Thymus (tissue), 14 donors: ENCODE data around the gene TAF11L14. TPM values are rescaled to one million over a fixed set of nuclear protein-coding genes. Genes with fewer than 3 reads are reported as not detected.
"Not testable (repeated sequence)": the region's sequence is repeated elsewhere in the genome, so short reads cannot be mapped to it uniquely, and the experiment has no call there.

Experiments
- DNase-seq, 9 donors: peaks; one replicate each; pipeline ENCODE4 v3.0.0-alpha.2; 2013; ENCODE audit warnings: low spot score in 9 of 9, low read depth in 6 of 9, missing footprints in 1 of 9
- H3K27ac ChIP-seq, 2 donors: one replicate each; pipeline ENCODE4 v1.5.1; 2013; ENCODE audit warnings: control low read depth in 1 of 2, low read depth in 1 of 2, low read length in 1 of 2, mild to moderate bottlenecking in 1 of 2, moderate library complexity in 1 of 2
- H3K27me3 ChIP-seq, 2 donors: one replicate each; pipeline ENCODE4 v1.5.1; 2013; ENCODE audit warnings: low read length in 1 of 2; ENCODE audit not compliant: control insufficient read depth in 2 of 2, insufficient read depth in 1 of 2
- H3K36me3 ChIP-seq, 2 donors: one replicate each; pipeline ENCODE4 v1.5.1; 2013; ENCODE audit warnings: low read length in 1 of 2, mild to moderate bottlenecking in 1 of 2, moderate library complexity in 1 of 2; ENCODE audit not compliant: control insufficient read depth in 2 of 2, insufficient read depth in 2 of 2
- H3K4me1 ChIP-seq, 2 donors: one replicate each; pipeline ENCODE4 v1.5.1; 2013; ENCODE audit warnings: low read length in 2 of 2; ENCODE audit not compliant: control insufficient read depth in 2 of 2, insufficient read depth in 2 of 2
- H3K4me3 ChIP-seq, 2 donors: one replicate each; pipeline ENCODE4 v1.5.1; 2013; ENCODE audit warnings: low read length in 2 of 2, control low read depth in 1 of 2, mild to moderate bottlenecking in 1 of 2
- H3K9me3 ChIP-seq, 2 donors: one replicate each; pipeline ENCODE4 v1.5.1; 2013; ENCODE audit warnings: low read length in 1 of 2, mild to moderate bottlenecking in 1 of 2; ENCODE audit not compliant: control insufficient read depth in 2 of 2, insufficient read depth in 1 of 2
- WGBS: extraction: QIAGEN DNeasy Blood & Tissue Kit; methylation state at CpG from one replicate; pipeline ENCODE4 v1.1.7; 2013; 5-methylcytosine and 5-hydroxymethylcytosine counted together
- long read RNA-seq, 10 donors: transcript quantifications; one replicate each; lab custom pipeline, GENCODE V29; 2026
- polyA plus RNA-seq: library from polyadenylated mRNA; stranded (reverse); fragments of 200-250 nt; gene quantifications from one replicate; pipeline ENCODE4 v1.2.3, GENCODE V29; 2013
- total RNA-seq: library from RNA; stranded (reverse); fragments of 120-200 nt; gene quantifications from one replicate; pipeline ENCODE4 v1.2.4, GENCODE V29; 2013
- donor health status: healthy.

TAF11L14 gene
- not detected for total RNA-seq
- 0.14 TPM for polyA plus RNA-seq
- long read RNA-seq, donor 1: 0 reads
- long read RNA-seq, donor 2: 0 reads
- long read RNA-seq, donor 3: 0 reads
- long read RNA-seq, donor 4: 0 reads
- long read RNA-seq, donor 5: 0 reads
- long read RNA-seq, donor 6: 0 reads
- long read RNA-seq, donor 7: 0 reads
- long read RNA-seq, donor 8: 0 reads
- long read RNA-seq, donor 9: 0 reads
- long read RNA-seq, donor 10: 0 reads

DNA sequence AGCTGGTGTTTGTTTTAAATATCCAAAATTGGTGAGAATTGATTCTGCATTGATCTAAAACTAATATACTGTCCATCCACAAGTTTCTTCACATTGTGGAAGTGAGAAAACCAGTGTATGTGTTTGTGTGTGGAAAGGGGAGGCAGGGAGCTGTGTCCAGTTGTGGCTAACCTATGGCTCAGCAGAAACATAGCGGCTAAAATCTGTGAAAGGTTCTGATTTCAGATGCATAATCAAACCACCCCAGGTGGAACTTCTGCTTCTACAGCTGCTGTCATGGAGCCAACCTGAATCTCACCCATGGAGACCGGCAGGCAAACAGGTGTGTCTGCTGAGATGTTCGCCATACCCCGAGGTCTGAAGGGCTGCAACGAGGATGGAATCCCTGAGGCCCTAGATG lies at the start of gene TAF11L14:
TAF11L14 (plus strand) TSS at position 301 of the 400 bp plus-strand sequence.
- Histone ChIP-seq H3K9me3 (no peaks in the 10 kb centered on the region), H3K27me3 (no peaks in the 10 kb centered on the region), H3K27ac (no peak within 1 kb of the TSS), H3K36me3 (no peaks in the 10 kb centered on the region), H3K4me1 (no peaks in the 10 kb centered on the region), H3K4me3 (no peak within 1 kb of the TSS)
- DNase-seq: no peak
- 94% methylated on average over 5 of the region's 5 CpGs for WGBS

DNA sequence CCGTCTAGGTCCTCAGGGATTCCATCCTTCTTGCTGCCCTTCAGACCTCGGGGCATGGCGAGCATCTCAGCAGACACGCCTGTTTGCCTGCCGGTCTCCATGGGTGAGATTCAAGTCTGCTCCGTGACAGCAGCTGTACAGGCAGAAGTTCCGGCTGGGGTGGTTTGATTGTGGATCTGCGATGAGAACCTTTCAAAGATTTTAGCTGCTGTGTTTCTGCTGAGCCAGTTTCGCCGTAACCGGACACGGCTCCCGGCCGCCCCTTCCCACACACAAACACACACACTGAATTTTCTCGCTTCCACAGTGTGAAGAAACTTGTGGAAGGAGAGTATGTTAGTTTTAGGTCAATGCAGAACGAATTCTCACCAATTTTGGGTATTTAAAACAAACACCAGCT lies 48.6 kb upstream of the TAF11L14 start, which contains the start of gene TAF11L7:
TAF11L7 (minus strand) TSS at position 101 of the 400 bp plus-strand sequence.
- H3K27ac ChIP-seq, H3K27me3 ChIP-seq, H3K36me3 ChIP-seq, DNase-seq, H3K4me1 ChIP-seq, H3K9me3 ChIP-seq, H3K4me3 ChIP-seq: not testable (repeated sequence)
- no CpG with 5 or more reads among the region's 16 CpGs for WGBS

DNA sequence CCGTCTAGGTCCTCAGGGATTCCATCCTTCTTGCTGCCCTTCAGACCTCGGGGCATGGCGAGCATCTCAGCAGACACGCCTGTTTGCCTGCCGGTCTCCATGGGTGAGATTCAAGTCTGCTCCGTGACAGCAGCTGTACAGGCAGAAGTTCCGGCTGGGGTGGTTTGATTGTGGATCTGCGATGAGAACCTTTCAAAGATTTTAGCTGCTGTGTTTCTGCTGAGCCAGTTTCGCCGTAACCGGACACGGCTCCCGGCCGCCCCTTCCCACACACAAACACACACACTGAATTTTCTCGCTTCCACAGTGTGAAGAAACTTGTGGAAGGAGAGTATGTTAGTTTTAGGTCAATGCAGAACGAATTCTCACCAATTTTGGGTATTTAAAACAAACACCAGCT lies 43.4 kb upstream of the TAF11L14 start, which contains the start of gene TAF11L8:
TAF11L8 (minus strand) TSS at position 101 of the 400 bp plus-strand sequence.
- H3K27me3 ChIP-seq, H3K36me3 ChIP-seq, DNase-seq, H3K27ac ChIP-seq, H3K4me3 ChIP-seq, H3K4me1 ChIP-seq, H3K9me3 ChIP-seq: not testable (repeated sequence)
- no CpG with 5 or more reads among the region's 16 CpGs for WGBS

DNA sequence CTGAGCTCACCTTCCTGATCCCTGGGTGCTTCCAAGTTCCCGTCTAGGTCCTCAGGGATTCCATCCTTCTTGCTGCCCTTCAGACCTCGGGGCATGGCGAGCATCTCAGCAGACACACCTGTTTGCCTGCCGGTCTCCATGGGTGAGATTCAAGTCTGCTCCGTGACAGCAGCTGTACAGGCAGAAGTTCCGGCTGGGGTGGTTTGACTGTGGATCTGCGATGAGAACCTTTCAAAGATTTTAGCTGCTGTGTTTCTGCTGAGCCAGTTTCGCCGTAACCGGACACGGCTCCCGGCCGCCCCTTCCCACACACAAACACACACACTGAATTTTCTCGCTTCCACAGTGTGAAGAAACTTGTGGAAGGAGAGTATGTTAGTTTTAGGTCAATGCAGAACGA lies 40.0 kb upstream of the TAF11L14 start, which contains the start of gene TAF11L9:
TAF11L9 (minus strand) TSS at position 140 of the 400 bp plus-strand sequence.
- H3K4me3 ChIP-seq, H3K36me3 ChIP-seq, DNase-seq, H3K4me1 ChIP-seq, H3K27ac ChIP-seq, H3K27me3 ChIP-seq, H3K9me3 ChIP-seq: not testable (repeated sequence)
- 97% methylated on average over 9 of the region's 15 CpGs for WGBS

DNA sequence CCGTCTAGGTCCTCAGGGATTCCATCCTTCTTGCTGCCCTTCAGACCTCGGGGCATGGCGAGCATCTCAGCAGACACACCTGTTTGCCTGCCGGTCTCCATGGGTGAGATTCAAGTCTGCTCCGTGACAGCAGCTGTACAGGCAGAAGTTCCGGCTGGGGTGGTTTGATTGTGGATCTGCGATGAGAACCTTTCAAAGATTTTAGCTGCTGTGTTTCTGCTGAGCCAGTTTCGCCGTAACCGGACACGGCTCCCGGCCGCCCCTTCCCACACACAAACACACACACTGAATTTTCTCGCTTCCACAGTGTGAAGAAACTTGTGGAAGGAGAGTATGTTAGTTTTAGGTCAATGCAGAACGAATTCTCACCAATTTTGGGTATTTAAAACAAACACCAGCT lies 36.5 kb upstream of the TAF11L14 start, which contains the start of gene TAF11L10:
TAF11L10 (minus strand) TSS at position 101 of the 400 bp plus-strand sequence.
- H3K27me3 ChIP-seq, DNase-seq, H3K4me1 ChIP-seq, H3K27ac ChIP-seq, H3K9me3 ChIP-seq, H3K36me3 ChIP-seq, H3K4me3 ChIP-seq: not testable (repeated sequence)
- no CpG with 5 or more reads among the region's 15 CpGs for WGBS

DNA sequence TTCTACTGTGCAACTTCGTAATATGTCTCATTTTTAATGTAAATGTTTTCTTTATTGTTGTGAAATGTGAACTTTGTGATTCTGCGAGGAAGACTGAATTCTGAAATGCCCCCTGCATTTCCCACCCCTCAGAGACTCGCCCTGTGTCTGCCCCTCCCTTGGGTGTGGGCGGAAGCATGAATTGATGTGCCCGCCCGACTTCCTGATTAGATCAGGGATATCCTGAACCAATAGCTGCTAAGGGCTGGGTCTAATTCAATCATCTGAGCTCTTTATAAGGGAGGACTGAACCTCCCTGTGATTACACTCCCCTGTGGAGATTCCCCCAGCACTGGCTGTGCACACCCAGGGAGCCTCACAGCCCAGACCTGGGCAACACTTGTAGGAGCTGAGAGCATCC lies 30.4 kb upstream of the TAF11L14 start, which contains the start of gene TAF11L11:
TAF11L11 (plus strand) TSS at position 304 of the 400 bp plus-strand sequence.
- H3K4me3 ChIP-seq, H3K27me3 ChIP-seq, H3K9me3 ChIP-seq, DNase-seq, H3K4me1 ChIP-seq, H3K36me3 ChIP-seq, H3K27ac ChIP-seq: not testable (repeated sequence)
- WGBS: 89% methylated on average over 6 of the region's 6 CpGs

DNA sequence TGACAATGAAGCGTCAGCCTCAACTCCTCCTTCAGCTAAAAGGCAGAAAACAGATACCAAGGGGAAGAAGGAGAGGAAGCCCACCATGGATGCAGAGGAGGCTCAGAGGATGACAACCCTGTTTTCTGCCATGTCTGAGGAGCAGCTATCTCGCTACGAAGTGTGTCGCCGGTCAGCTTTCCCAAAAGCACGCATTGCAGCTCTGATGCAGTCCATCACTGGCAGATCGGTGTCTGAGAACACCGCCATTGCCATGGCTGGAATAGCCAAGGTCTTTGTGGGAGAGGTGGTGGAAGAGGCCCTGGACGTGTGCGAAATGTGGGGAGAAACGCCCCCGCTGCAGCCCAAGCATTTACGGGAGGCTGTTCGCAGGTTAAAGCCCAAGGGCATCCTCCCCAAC lies 29.3 kb upstream of the TAF11L14 start:
- Histone ChIP-seq H3K36me3 (no peaks in the 10 kb centered on the region), H3K9me3 (peaks cover 3 to 10% of the 10 kb centered on the region in 2 donors), H3K27ac (no peak overlapping the region), H3K4me1 (no peaks in the 10 kb centered on the region), H3K4me3 (no peak overlapping the region), H3K27me3 (no peaks in the 10 kb centered on the region)
- 97% methylated on average over 14 of the region's 14 CpGs for WGBS
- DNase-seq: no peak

DNA sequence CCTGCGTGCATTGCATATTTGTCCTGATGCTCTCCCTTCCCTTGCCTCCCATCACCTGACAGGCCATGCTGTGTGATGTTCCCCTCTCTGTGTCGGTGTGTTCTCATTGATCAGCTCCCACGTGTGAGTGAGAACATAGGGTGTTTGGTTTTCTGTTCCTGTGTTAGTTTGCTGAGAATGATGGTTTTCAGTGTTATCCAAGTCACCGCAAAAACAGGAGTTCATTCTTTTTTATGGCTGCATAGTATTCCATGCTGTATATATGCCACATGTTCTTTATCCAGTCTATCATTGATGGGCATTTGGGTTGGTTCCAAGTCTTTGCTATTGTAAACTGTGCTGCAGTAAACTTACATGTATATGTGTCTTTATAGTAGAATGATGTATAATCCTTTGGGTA lies 26.8 kb upstream of the TAF11L14 start:
- H3K4me3 ChIP-seq, H3K9me3 ChIP-seq, H3K27me3 ChIP-seq, H3K27ac ChIP-seq, H3K4me1 ChIP-seq, DNase-seq, H3K36me3 ChIP-seq: not testable (repeated sequence)
- 95% methylated on average over 4 of the region's 4 CpGs for WGBS

DNA sequence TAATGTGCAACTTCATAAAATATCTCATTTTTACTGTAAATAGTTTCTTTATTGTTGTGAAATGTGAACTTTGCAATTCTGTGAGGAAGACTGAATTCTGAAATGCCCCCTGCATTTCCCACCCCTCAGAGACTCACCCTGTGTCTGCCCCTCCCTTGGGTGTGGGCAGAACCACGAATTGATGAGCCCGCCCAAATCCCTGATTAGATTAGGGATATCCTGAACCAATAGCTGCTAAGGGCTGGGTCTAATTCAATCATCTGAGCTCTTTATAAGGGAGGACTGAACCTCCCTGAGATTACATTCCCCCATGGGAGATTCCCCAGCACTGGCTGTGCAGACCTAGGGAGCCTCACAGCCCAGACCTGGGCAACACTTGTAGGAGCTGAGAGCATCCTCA lies 24.2 kb upstream of the TAF11L14 start, which contains the start of gene TAF11L12:
TAF11L12 (plus strand) TSS at position 301 of the 400 bp plus-strand sequence.
- H3K36me3 ChIP-seq, H3K9me3 ChIP-seq, H3K4me3 ChIP-seq, H3K27ac ChIP-seq, DNase-seq, H3K27me3 ChIP-seq, H3K4me1 ChIP-seq: not testable (repeated sequence)
- 96% methylated on average over 2 of the region's 2 CpGs for WGBS
